RWPE2 (cell line): Measurements from ENCODE around the gene TOM1L1.

ENCODE experiments used
- ATAC-seq: fragments of 200-7000 bp; cut with Tn5 transposase; 3 replicates; pipeline ENCODE4 v1.9.1; 2021; ENCODE audit warnings: low read depth
- DNase-seq: peaks from one replicate; pipeline ENCODE4 v3.0.0-alpha.2; 2020; ENCODE audit warnings: low spot score
- H3K27ac ChIP-seq: fragments of 450-650 bp; 2 replicates; pipeline ENCODE4 v1.5.1; 2017; ENCODE audit warnings: mild to moderate bottlenecking; ENCODE audit not compliant: poor library complexity, severe bottlenecking
- H3K27me3 ChIP-seq: fragments of 250-450 bp; sonication (Bioruptor Pico); 2 replicates; pipeline ENCODE4 v1.5.1; 2021; ENCODE audit warnings: mild to moderate bottlenecking, moderate library complexity; ENCODE audit not compliant: insufficient read depth, poor library complexity, severe bottlenecking
- H3K36me3 ChIP-seq: fragments of 250-450 bp; sonication (Bioruptor Pico); 2 replicates; pipeline ENCODE4 v1.5.1; 2020; ENCODE audit warnings: low read depth, mild to moderate bottlenecking, moderate library complexity
- H3K4me1 ChIP-seq: fragments of 250-450 bp; sonication (Bioruptor Pico); 2 replicates; pipeline ENCODE4 v1.5.1; 2021; ENCODE audit warnings: mild to moderate bottlenecking, moderate library complexity; ENCODE audit not compliant: insufficient read depth, poor library complexity, severe bottlenecking
- H3K4me3 ChIP-seq: fragments of 250-450 bp; sonication (Bioruptor Pico); 2 replicates; pipeline ENCODE4 v1.5.1; 2021; ENCODE audit warnings: mild to moderate bottlenecking, moderate library complexity; ENCODE audit not compliant: severe bottlenecking
- H3K9me3 ChIP-seq: fragments of 250-450 bp; sonication (Bioruptor Pico); 2 replicates; pipeline ENCODE4 v1.5.1; 2021; ENCODE audit warnings: mild to moderate bottlenecking, moderate library complexity; ENCODE audit not compliant: severe bottlenecking
- CTCF ChIP-seq: fragments of 450-650 bp; IDR thresholded peaks from one replicate; pipeline ENCODE4 v1.5.1; 2017; ENCODE audit warnings: mild to moderate bottlenecking, moderate library complexity; ENCODE audit not compliant: poor library complexity, severe bottlenecking

TOM1L1 gene

GRCh38 chr17:54901230-54901822 lies 674 bp downstream of the TOM1L1 start:
- Histone ChIP-seq H3K4me1 (no peaks in the 10 kb centered on the region), H3K27ac (peak overlapping the region; percentile 43), H3K4me3 (peak overlapping the region; percentile 50), H3K9me3 (no peaks in the 10 kb centered on the region), H3K27me3 (no peaks in the 10 kb centered on the region), H3K36me3 (peaks cover 6% of the 10 kb centered on the region)
- DNase-seq = peak; percentile 77
- TF ChIP-seq CTCF = no peak
- peak; percentile 80 for ATAC-seq

- TF ChIP-seq CTCF = no peak
Measured at GRCh38 chr17:54902017-54902416, 1.4 kb downstream of the TOM1L1 start.

GRCh38 chr17:54902611-54903010 lies 2.0 kb downstream of the TOM1L1 start:
- no peak for TF ChIP-seq CTCF
- DNase-seq (no peak), ATAC-seq (no peak)
- Histone ChIP-seq H3K9me3 (no peaks in the 10 kb centered on the region), H3K4me1 (no peaks in the 10 kb centered on the region), H3K4me3 (no peak overlapping the region), H3K36me3 (peaks cover 17% of the 10 kb centered on the region), H3K27me3 (no peaks in the 10 kb centered on the region), H3K27ac (no peak overlapping the region)

More at GRCh38 chr17:54902017-54902416, 1.4 kb downstream of the TOM1L1 start:
- no peak for DNase-seq
- H3K4me3 ChIP-seq = peak overlapping the region; percentile 50
- no peaks in the 10 kb centered on the region for H3K9me3 ChIP-seq
- peaks cover 12% of the 10 kb centered on the region for H3K36me3 ChIP-seq
- no peak for ATAC-seq
- no peaks in the 10 kb centered on the region for H3K4me1 ChIP-seq
- no peaks in the 10 kb centered on the region for H3K27me3 ChIP-seq
- no peak overlapping the region for H3K27ac ChIP-seq

GRCh38 chr17:54903375-54903774 lies 2.7 kb downstream of the TOM1L1 start:
- TF ChIP-seq CTCF = no peak
- Histone ChIP-seq H3K9me3 (no peaks in the 10 kb centered on the region), H3K27ac (no peak overlapping the region), H3K4me1 (no peaks in the 10 kb centered on the region), H3K36me3 (peaks cover 25% of the 10 kb centered on the region), H3K4me3 (no peak overlapping the region), H3K27me3 (no peaks in the 10 kb centered on the region)
- ATAC-seq = no peak
- no peak for DNase-seq

- no peaks in the 10 kb centered on the region for H3K27me3 ChIP-seq
- no peak for ATAC-seq
- peaks cover 34% of the 10 kb centered on the region for H3K36me3 ChIP-seq
- DNase-seq = no peak
- H3K4me1 ChIP-seq = no peaks in the 10 kb centered on the region
- H3K4me3 ChIP-seq = no peak overlapping the region
- no peak for TF ChIP-seq CTCF
- H3K9me3 ChIP-seq = no peaks in the 10 kb centered on the region
- H3K27ac ChIP-seq = no peak overlapping the region
Measured at GRCh38 chr17:54906683-54907082, 6.0 kb downstream of the TOM1L1 start.
